HEK293 (cell line): Measurements from ENCODE around the gene PRPS2.

Source experiments
- CTCF ChIA-PET: fragments of 350-600 bp; formaldehyde crosslinking; extraction: SDS; loops from one replicate; lab custom pipeline; 2021; ENCODE audit warnings: antibody characterized with exemption; lab: Yijun Ruan, JAX
- POLR2A ChIA-PET: fragments of 300-600 bp; formaldehyde crosslinking; extraction: SDS; loops from one replicate; lab custom pipeline; 2020; ENCODE audit warnings: antibody characterized with exemption, inconsistent platforms; lab: Yijun Ruan, JAX
- H3K27ac ChIP-seq: fragments of 200-500 bp; sonication (Bioruptor generic); 2 replicates; pipeline ENCODE4 v1.5.1; 2014; ENCODE audit warnings: low read depth, low read length, control low read depth, inconsistent platforms; ENCODE audit errors: extremely low read depth
- H3K36me3 ChIP-seq, 2 experiments: fragments of 200-500 bp in 1 of 2; sonication (Bioruptor generic) in 1 of 2; 1 replicate in 1 of 2; 2 replicates in 1 of 2; pipeline ENCODE4 v1.5.1; 2014 to 2017; ENCODE audit warnings: inconsistent platforms in 2 of 2, low read length in 2 of 2; ENCODE audit not compliant: control insufficient read depth in 2 of 2, insufficient read depth in 1 of 2
- H3K4me1 ChIP-seq: fragments of 200-500 bp; sonication (Bioruptor generic); 2 replicates; pipeline ENCODE4 v1.5.1; 2014; ENCODE audit warnings: mild to moderate bottlenecking, low read length, inconsistent platforms; ENCODE audit not compliant: control insufficient read depth, insufficient read depth
- H3K4me3 ChIP-seq: 2 replicates; pipeline ENCODE4 v1.5.1; 2011; ENCODE audit warnings: low read depth, mild to moderate bottlenecking, control low read depth, low read length, moderate library complexity
- H3K9me3 ChIP-seq: fragments of 200-500 bp; sonication (Bioruptor generic); 2 replicates; pipeline ENCODE4 v1.5.1; 2014; ENCODE audit warnings: low read depth, low read length, inconsistent platforms; ENCODE audit not compliant: control insufficient read depth, insufficient read depth
- GLI2 ChIP-seq: fragments of 450-650 bp; formaldehyde crosslinking; IDR thresholded peaks from 2 replicates; pipeline ENCODE4; 2017; ENCODE audit warnings: missing biosample characterization, missing genetic modification characterization, low read depth, borderline replicate concordance
- GLIS1 ChIP-seq: fragments of 450-650 bp; formaldehyde crosslinking; IDR thresholded peaks from 2 replicates; pipeline ENCODE4 v1.5.1; 2016; ENCODE audit warnings: missing biosample characterization, missing genetic modification characterization
- HOXD13 ChIP-seq: sonication (generic); formaldehyde crosslinking; IDR thresholded peaks from 2 replicates; pipeline ENCODE4 v1.8.0; 2022; ENCODE audit warnings: missing genetic modification reagents, borderline replicate concordance
- KLF9 ChIP-seq: fragments of 450-650 bp; formaldehyde crosslinking; IDR thresholded peaks from 2 replicates; pipeline ENCODE4 v1.5.1; 2016; ENCODE audit warnings: missing biosample characterization, missing genetic modification characterization, low read depth
- MYNN ChIP-seq: fragments of 450-650 bp; formaldehyde crosslinking; IDR thresholded peaks from 2 replicates; pipeline ENCODE4 v1.5.1; 2016; ENCODE audit warnings: missing biosample characterization, missing genetic modification characterization, borderline replicate concordance
- PBX3 ChIP-seq: sonication (generic); formaldehyde crosslinking; IDR thresholded peaks from 2 replicates; pipeline ENCODE4 v1.8.1; 2022; ENCODE audit warnings: mild to moderate bottlenecking, moderate library complexity, missing genetic modification reagents
- RBAK ChIP-seq: fragments of 450-650 bp; formaldehyde crosslinking; IDR thresholded peaks from 2 replicates; pipeline ENCODE4 v1.5.1; 2016; ENCODE audit warnings: missing biosample characterization, missing genetic modification characterization
- SETDB1 ChIP-seq: IDR thresholded peaks from one replicate; pipeline ENCODE4 v1.6.1; 2017; ENCODE audit warnings: mild to moderate bottlenecking, low read length, moderate library complexity, mixed read lengths; ENCODE audit not compliant: insufficient read length
- TRIM28 ChIP-seq: IDR thresholded peaks from 2 replicates; pipeline ENCODE4 v1.6.1; 2011; ENCODE audit warnings: low read length, control low read depth, borderline replicate concordance
- ZBTB6 ChIP-seq: fragments of 450-650 bp; formaldehyde crosslinking; IDR thresholded peaks from 2 replicates; pipeline ENCODE4 v1.5.1; 2017; ENCODE audit warnings: missing biosample characterization, missing genetic modification characterization
- ZNF148 ChIP-seq: fragments of 450-650 bp; formaldehyde crosslinking; IDR thresholded peaks from 2 replicates; pipeline ENCODE4 v1.5.0; 2017; ENCODE audit warnings: missing biosample characterization, missing genetic modification characterization, borderline replicate concordance
- ZNF184 ChIP-seq: fragments of 450-650 bp; IDR thresholded peaks from 2 replicates; pipeline ENCODE4 v1.5.1; 2018; ENCODE audit warnings: missing biosample characterization, mild to moderate bottlenecking, missing genetic modification characterization
- ZNF239 ChIP-seq: fragments of 450-650 bp; formaldehyde crosslinking; IDR thresholded peaks from 2 replicates; pipeline ENCODE4 v1.5.1; 2016; ENCODE audit warnings: missing biosample characterization, missing genetic modification characterization
- ZNF324 ChIP-seq: fragments of 450-650 bp; formaldehyde crosslinking; IDR thresholded peaks from 2 replicates; pipeline ENCODE4 v1.5.1; 2016; ENCODE audit warnings: missing biosample characterization, missing genetic modification characterization
- ZNF341 ChIP-seq: fragments of 450-650 bp; formaldehyde crosslinking; IDR thresholded peaks from 2 replicates; pipeline ENCODE4; 2016; ENCODE audit warnings: low read depth, missing biosample characterization, missing genetic modification characterization
- ZNF555 ChIP-seq: fragments of 450-650 bp; formaldehyde crosslinking; conservative IDR thresholded peaks from 2 replicates; pipeline ENCODE4 v1.5.1; 2017; ENCODE audit warnings: missing biosample characterization, mild to moderate bottlenecking, missing genetic modification characterization, inconsistent platforms
- ZNF629 ChIP-seq: fragments of 450-650 bp; formaldehyde crosslinking; IDR thresholded peaks from 2 replicates; pipeline ENCODE4 v1.5.1; 2017; ENCODE audit warnings: missing biosample characterization, missing genetic modification characterization
- ZNF645 ChIP-seq: fragments of 450-650 bp; formaldehyde crosslinking; IDR thresholded peaks from 2 replicates; pipeline ENCODE4; 2016; ENCODE audit warnings: missing biosample characterization, missing genetic modification characterization
- ZNF654 ChIP-seq: fragments of 450-650 bp; formaldehyde crosslinking; IDR thresholded peaks from 2 replicates; pipeline ENCODE4 v1.5.1; 2016; ENCODE audit warnings: low read depth, missing biosample characterization, missing genetic modification characterization
- ZNF76 ChIP-seq: fragments of 450-650 bp; formaldehyde crosslinking; IDR thresholded peaks from 2 replicates; pipeline ENCODE4; 2016; ENCODE audit warnings: low read depth, missing biosample characterization, missing genetic modification characterization, borderline replicate concordance
- ZSCAN18 ChIP-seq: fragments of 450-650 bp; formaldehyde crosslinking; IDR thresholded peaks from 2 replicates; pipeline ENCODE4 v1.5.1; 2016; ENCODE audit warnings: missing biosample characterization, missing genetic modification characterization

PRPS2 gene

GRCh38 chrX:12802741-12803140, 11.5 kb downstream of the PRPS2 start:
- ChIA-PET CTCF (interaction anchor here (0.5 to 3.6 kb wide), 4 partner anchors 11 to 791 kb away, joined by 3 to 10 read pairs (median 4); partner anchors contain the start of gene PRPS2), POLR2A (interaction anchor here (1.5 kb wide), 1 partner anchor 12 kb away, joined by 6 read pairs; the partner anchor contains the start of gene PRPS2)
- Histone ChIP-seq H3K36me3 (peaks cover 19 to 50% of the 10 kb centered on the region in 2 experiments; a peak in 2 of 3 replicates), H3K9me3 (no peaks in the 10 kb centered on the region), H3K27ac (no peak overlapping the region), H3K4me3 (no peak overlapping the region), H3K4me1 (no peaks in the 10 kb centered on the region)
- TF ChIP-seq ZNF148 (tag by site-specific recombination) (no peak), ZNF239 (no peak), PBX3 (CRISPR knock-in tag) (no peak), ZNF645 (tag by site-specific recombination) (no peak), MYNN (tag by site-specific recombination) (no peak), GLIS1 (no peak), ZNF324 (tag by site-specific recombination) (no peak), ZNF555 (tag by site-specific recombination) (no peak), ZNF654 (tag by site-specific recombination) (no peak)

GRCh38 chrX:12804655-12805054, 13.4 kb downstream of the PRPS2 start:
- Histone ChIP-seq H3K27ac (no peak overlapping the region), H3K36me3 (peaks cover 28 to 52% of the 10 kb centered on the region in 2 experiments), H3K4me3 (no peak overlapping the region), H3K9me3 (no peaks in the 10 kb centered on the region), H3K4me1 (no peaks in the 10 kb centered on the region)
- TF ChIP-seq SETDB1 (no peak), RBAK (tag by site-specific recombination) (no peak)
- ChIA-PET CTCF (interaction anchor here (0.6 to 2.5 kb wide), 5 partner anchors 10 to 142 kb away, joined by 3 to 10 read pairs (median 4); no protein-coding TSS in a partner anchor), POLR2A (interaction anchor here (1.3 kb wide), 1 partner anchor 13 kb away, joined by 7 read pairs; the partner anchor contains the start of gene PRPS2)

- H3K9me3 ChIP-seq: no peaks in the 10 kb centered on the region
- CTCF ChIA-PET: interaction anchor here (0.6 to 2.5 kb wide), 5 partner anchors 9 to 141 kb away, joined by 3 to 10 read pairs (median 4); no protein-coding TSS in a partner anchor
- TF ChIP-seq ZNF184 (tag by site-specific recombination): no peak
- no peak for TF ChIP-seq ZNF76 (tag by site-specific recombination)
- no peak for TF ChIP-seq ZNF629 (tag by site-specific recombination)
- TF ChIP-seq GLI2 (tag by site-specific recombination): no peak
- no peak for TF ChIP-seq ZBTB6 (tag by site-specific recombination)
- no peak for TF ChIP-seq MYNN (tag by site-specific recombination)
- no peak for TF ChIP-seq KLF9 (tag by site-specific recombination)
- no peak for TF ChIP-seq TRIM28
- no peak for TF ChIP-seq HOXD13 (CRISPR knock-in tag)
- TF ChIP-seq ZNF341 (tag by site-specific recombination): no peak
- no peak for TF ChIP-seq ZSCAN18 (tag by site-specific recombination)
- peaks cover 33 to 53% of the 10 kb centered on the region in 2 experiments for H3K36me3 ChIP-seq
- POLR2A ChIA-PET: interaction anchor here (1.3 kb wide), 1 partner anchor 14 kb away, joined by 7 read pairs; the partner anchor contains the start of gene PRPS2
- H3K4me3 ChIP-seq: no peak overlapping the region
- H3K4me1 ChIP-seq: no peaks in the 10 kb centered on the region
- no peak overlapping the region for H3K27ac ChIP-seq
Observed at GRCh38 chrX:12805333-12805732, 14.1 kb downstream of the PRPS2 start.
